Inferior parietal cortex (tissue), 1 donor: ENCODE measurements around the gene SLC39A11.
A peak's percentile ranks its signal among the peaks of the same experiment; 100 is the strongest.

Experiments
- DNase-seq: peaks from one replicate; pipeline ENCODE4 v3.0.0-alpha.2; 2016; ENCODE audit errors: extremely low spot score

SLC39A11 gene

GRCh38 chr17:72691017-72691416, 401.5 kb downstream of the SLC39A11 start:
- no peak for DNase-seq

- DNase-seq: no peak
These were observed 404.6 kb downstream of the SLC39A11 start for GRCh38 chr17:72687886-72688285.

GRCh38 chr17:72684405-72685020, 408.0 kb downstream of the SLC39A11 start:
- no peak for DNase-seq

GRCh38 chr17:72683506-72684404, 408.7 kb downstream of the SLC39A11 start:
- no peak for DNase-seq

- DNase-seq: no peak
These were observed 409.9 kb downstream of the SLC39A11 start for GRCh38 chr17:72682605-72683004.

- no peak for DNase-seq
These were observed 410.6 kb downstream of the SLC39A11 start for GRCh38 chr17:72681844-72682243.

- no peak for DNase-seq
These were observed 414.6 kb downstream of the SLC39A11 start for GRCh38 chr17:72677714-72678390.

GRCh38 chr17:72677108-72677507, 415.4 kb downstream of the SLC39A11 start:
- no peak for DNase-seq

- no peak for DNase-seq
These were observed 419.8 kb downstream of the SLC39A11 start for GRCh38 chr17:72672729-72673128.

- DNase-seq: no peak
These were observed 421.5 kb downstream of the SLC39A11 start for GRCh38 chr17:72671016-72671415.

GRCh38 chr17:72667096-72668063, 425.1 kb downstream of the SLC39A11 start:
- DNase-seq: no peak

- DNase-seq: no peak
These were observed 426.3 kb downstream of the SLC39A11 start for GRCh38 chr17:72665852-72666851.

GRCh38 chr17:72662827-72663190, 429.7 kb downstream of the SLC39A11 start:
- no peak for DNase-seq

GRCh38 chr17:72661945-72662826, 430.3 kb downstream of the SLC39A11 start:
- no peak for DNase-seq

GRCh38 chr17:72661116-72661944, 431.2 kb downstream of the SLC39A11 start:
- DNase-seq: peak; percentile 13

- DNase-seq: no peak
These were observed 432.0 kb downstream of the SLC39A11 start for GRCh38 chr17:72660274-72661115.

- no peak for DNase-seq
These were observed 432.7 kb downstream of the SLC39A11 start for GRCh38 chr17:72659811-72660210.
